ENCODE data around the gene TMC5.
"Not testable (repeated sequence)": the region's sequence is repeated elsewhere in the genome, so short reads cannot be mapped to it uniquely, and the experiment has no call there.

TMC5 gene

DNA sequence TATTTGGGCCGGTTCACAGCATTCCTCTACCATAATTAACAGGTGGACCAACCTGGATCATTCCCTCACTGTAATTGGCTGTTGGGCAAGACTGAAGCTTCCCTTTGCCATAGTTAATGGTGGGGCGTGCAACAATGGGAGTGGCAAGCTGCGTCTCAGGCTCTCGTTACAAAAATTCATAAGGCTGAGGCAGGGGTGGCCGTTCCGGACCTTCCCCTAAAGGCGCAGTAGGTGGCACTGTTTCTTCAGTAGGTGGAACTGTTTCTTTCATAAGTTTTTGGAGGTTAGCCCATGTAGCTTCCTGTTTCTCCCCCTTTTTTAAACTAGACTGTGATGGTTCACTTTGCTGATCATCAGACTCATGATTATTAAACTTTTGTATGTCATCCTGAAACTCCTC is 17.0 kb upstream of the TMC5 start:
- DNase-seq = no peak

- DNase-seq = no peak
These were observed 10.7 kb upstream of the TMC5 start for GRCh38 chr16:19406891-19407491.

GRCh38 chr16:19410435-19411171 is 7.1 kb upstream of the TMC5 start:
- peak; percentile 57 for DNase-seq

- no peak for DNase-seq
These were observed 6.4 kb upstream of the TMC5 start for GRCh38 chr16:19411298-19411697.

DNA sequence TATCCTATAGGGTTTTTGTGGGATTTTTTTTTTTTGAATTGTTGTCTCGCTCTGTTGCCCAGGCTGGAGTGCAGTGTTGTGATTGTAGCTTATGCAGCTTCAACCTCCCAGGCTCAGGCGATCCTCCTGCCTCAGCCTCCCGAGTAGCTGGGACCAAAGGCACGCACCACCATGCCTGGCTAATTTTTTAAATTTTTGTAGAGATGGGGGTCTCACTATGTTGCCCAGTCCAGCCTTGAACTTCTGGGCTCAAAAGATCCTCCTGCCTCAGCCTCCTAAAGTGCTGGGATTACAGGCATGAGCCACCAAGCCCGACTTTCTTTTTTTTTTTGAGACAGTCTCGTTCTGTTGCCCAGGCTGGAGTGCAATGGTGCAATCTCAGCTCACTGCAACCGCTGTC is 5.6 kb upstream of the TMC5 start:
- not testable (repeated sequence) for DNase-seq

DNA sequence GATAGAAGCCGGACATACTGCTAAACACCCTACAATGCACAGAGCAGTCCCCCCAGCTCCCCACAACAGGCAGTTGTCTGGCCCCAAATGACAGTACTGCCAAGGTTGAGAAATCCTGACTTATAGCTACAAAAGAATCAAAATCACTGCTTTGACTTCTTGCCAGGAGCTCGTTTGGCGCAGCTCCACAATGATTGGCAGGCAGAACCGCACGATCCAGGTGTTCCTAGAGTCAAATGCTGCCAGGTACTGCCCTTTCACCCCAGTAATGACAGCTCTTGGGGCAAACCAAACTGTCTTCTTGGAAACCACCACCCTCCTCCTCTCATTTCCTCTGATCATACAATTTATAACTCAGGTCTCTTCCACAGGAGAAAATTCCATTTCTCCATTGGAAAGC is 2.2 kb upstream of the TMC5 start:
- no peak for DNase-seq

DNA sequence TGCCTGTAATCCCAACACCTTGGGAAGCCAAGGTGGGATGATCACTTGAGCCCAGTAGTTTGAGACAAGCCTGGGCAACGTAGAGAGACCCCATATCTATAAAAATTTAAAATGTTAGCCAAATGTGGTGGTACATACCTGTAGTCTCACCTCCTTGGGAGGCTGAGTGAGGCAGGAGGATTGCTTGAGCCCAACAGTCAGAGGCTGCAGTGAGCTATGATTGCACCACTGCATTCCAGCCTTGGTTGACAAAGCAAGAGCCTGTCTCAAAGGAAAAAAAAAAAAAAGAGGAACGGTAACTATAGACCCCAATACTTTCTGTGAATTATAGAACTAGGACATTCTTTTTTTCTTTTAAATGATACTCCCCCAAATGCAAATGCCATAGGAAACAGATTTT is 1.8 kb upstream of the TMC5 start:
- DNase-seq = no peak

DNA sequence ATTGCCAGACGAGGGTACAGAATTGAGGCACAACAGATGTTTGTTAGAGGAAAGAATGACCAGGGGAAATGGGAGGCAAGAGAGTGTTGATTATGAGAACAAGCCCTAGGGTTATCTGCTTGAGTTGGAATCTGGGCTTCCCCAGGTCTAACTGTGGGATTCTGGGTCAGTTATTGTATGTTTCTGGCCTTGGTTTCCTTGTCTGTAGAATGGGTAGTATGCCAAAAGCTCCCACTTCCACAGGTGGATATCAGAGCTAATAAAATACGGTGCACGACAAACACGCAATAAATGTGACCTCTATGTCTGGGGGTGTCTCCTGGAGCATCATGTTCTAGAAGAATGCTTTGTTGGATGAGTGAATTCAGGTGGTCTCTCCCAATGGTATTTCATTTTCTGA is 517 bp downstream of the TMC5 start:
- DNase-seq = no peak

DNA sequence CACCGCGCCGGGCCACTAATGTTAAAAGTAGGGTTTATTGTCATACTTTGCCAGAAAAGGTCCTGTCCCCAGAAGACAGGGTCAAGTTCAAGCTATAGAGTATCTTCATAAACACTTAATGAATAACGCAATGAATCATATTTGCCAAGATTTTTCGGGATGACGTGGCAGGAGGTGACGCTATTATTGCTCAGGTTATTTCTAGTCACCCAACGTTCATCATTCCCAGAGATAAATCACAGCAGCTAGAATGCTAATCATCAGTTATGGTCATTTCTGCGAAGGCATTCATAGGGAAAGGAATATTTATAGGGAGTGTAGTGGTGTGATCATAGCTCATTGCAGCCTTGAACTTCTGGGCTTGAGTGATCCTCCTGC is 2.0 kb downstream of the TMC5 start:
- no peak for DNase-seq

- DNase-seq = no peak
These were observed 6.8 kb downstream of the TMC5 start for GRCh38 chr16:19424478-19424877.

GRCh38 chr16:19430345-19430744 is 12.7 kb downstream of the TMC5 start:
- DNase-seq = no peak

DNA sequence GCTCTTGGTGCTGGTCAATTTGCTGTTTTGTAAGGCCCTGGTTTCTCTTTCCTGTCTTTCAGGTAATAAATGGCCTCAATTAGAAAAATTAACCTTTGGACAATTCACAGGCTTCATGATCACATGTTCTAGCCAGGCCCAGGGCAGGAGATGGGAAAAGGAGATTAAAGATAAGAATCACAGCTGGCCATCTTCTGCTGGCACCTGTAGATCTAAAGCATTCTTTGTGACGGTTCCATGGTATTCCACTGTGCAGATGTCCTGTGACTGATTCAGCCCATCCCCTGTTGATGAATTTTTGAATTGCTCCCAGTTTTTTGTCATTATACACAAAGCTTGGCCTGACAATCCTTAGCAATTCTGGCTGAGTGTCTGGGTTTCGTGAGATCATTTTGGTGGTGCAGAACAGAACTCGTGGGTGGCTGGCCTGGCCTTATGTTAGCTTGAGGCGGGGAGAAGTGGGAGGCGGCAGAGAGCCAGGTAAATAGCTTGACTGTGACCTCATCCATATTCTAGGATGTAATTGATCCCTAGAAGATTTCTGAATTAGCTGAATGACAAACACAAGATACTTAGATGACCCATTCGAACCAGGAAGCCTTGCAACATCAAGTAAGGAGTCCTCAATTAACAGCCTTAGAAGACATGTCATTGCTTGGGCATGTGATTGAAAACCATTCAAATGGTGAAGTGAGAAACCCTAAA is 14.1 kb downstream of the TMC5 start:
- DNase-seq = no peak

DNA sequence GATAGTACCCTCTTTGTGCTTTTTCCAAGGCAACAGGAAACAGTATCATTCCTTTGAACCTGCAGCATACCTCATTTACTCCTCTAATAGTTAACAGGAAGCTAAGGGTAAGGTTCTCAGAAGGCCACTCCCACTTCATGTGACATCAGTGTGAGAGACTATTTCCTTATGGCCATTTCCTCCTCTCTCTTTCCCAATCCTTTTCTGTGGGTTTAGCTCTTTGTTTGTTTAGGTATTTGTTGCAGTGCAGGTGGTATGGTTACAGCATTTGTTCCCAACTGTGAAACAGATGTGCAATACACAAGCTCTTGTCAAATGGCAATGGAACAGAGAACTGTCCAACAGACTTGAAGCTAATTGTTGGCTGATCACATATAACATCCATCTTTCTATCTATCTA is 14.7 kb downstream of the TMC5 start:
- no peak for DNase-seq

- DNase-seq = no peak
These were observed 16.9 kb downstream of the TMC5 start for GRCh38 chr16:19434584-19434983.

DNA sequence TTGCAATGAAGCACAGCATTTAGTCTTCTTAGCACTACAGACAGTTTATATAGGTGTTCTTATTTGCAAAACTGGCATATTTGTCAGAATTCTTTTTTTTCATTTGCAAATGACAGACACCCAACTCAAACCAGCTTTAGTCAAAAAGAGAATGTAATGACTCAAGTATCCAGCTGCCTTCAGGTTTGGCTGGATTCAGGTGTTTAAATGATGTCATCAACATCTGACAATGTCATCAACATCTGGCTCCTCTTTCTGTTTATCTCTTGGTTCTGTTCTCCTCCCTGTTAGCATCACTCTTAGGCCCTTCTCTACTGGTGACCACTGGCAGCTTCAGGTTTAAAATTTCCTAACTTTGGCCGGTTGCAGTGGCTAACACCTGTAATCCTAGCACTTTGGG is 18.9 kb downstream of the TMC5 start:
- DNase-seq = no peak

GRCh38 chr16:19437280-19437679 is 19.6 kb downstream of the TMC5 start:
- no peak for DNase-seq

GRCh38 chr16:19438739-19439138 is 21.1 kb downstream of the TMC5 start:
- DNase-seq = no peak

GRCh38 chr16:19439483-19439882 is 21.8 kb downstream of the TMC5 start:
- DNase-seq = no peak

- no peak for DNase-seq
These were observed 26.0 kb downstream of the TMC5 start for GRCh38 chr16:19443659-19444058.

DNA sequence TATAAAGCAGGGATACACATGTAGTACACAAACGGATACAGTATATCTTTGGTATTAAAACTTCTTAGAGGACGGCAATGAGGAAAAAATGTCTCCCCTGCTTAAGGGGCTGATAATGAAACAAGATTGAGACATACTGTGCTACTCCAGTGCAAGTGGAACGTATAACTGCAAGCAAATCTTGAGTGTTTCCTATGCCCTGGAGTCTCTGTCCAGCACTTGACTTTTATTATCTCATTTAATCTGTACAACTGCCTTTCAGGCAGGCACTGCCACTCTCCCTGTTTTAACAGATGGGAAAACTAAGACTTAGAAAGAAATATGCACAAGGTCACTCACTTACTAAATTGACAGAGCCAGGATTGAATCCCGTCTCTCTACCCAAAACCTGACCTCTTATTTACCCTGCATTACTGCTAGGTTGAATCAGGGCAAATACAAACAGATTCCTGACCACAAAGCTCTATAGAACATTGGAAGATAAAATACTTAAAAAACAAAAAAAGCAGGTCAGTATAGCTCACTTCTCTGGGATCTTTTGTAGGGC is 28.7 kb downstream of the TMC5 start:
- no peak for DNase-seq

DNA sequence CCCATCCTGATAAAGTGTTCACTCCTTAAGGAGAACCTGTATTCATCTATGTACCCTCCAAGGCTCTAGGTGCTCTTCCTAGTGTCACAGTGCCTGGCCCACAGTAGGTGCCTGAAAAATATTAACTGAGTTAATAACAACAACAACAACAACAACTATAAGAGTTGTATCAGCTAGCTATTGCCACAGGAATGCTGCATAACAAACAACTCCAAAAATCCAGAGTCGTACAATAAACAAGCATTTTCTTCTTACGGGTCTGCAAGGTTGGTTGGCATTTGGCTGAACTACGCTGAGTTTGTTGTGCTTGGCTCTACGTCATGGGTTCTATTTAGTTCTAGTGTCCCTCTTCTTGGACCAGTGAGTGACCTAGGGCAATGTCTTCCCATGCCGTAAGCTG is 29.2 kb downstream of the TMC5 start:
- DNase-seq = no peak

GRCh38 chr16:19450186-19450585 is 32.5 kb downstream of the TMC5 start:
- DNase-seq = no peak

DNA sequence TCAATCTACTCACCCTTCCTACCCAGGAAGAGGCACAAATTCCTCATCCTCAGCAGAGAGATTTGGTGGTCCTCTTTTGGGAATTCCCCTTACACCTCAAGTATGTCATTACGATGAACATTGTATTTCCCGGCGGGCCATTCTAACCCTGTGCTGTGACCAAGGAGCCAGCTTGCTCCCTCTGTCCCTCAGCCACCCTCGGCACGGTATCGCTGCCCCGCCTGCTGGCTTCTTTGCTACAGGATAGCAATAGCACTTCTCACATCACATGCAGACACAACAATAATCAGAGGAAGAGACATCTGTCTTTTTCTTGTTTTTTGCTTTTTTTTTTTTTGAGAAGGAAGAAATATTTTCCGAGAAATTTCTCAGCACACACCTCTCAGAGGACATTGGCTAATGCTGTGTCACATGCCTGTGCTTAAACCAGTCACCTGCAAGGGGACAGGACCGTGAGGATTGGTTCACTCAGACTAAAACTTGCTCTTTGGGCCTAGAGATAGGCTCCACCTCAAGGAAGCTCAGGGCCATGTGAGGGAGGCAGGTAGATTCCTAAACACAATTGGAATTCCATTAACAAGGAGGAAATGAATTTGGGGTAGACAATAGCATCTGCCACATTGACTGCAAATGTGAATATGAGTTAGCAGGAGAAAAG is 41.2 kb downstream of the TMC5 start:
- DNase-seq = no peak

- no peak for DNase-seq
These were observed 42.7 kb downstream of the TMC5 start for GRCh38 chr16:19460397-19460796.

All from DMS79 treated with DMSO at 0.1 percent for 48 hours (cell line).